Stimulated activated memory B cell treated with anti-CD40 and anti-IgM and Interleukin-4, amounts not matched to agents 10 μg/mL and 1 μg/mL and 100 μg/mL, for 72 hours (primary cell): ENCODE results near the gene KHDRBS2.

Experiments
- ATAC-seq: fragments of 150-1000 bp; cut with Tn5 transposase; 2 replicates; pipeline ENCODE4 v1.10.0; 2021
- H3K27ac Mint-ChIP-seq: one replicate; pipeline ENCODE4 v1.8.0; 2022; ENCODE audit warnings: mild to moderate bottlenecking, mixed read lengths
- H3K27me3 Mint-ChIP-seq: one replicate; pipeline ENCODE4 v1.8.0; 2022; ENCODE audit warnings: mixed read lengths
- H3K36me3 Mint-ChIP-seq: one replicate; pipeline ENCODE4 v1.8.0; 2022; ENCODE audit warnings: mixed read lengths
- H3K4me1 Mint-ChIP-seq: one replicate; pipeline ENCODE4 v1.8.0; 2022; ENCODE audit warnings: mixed read lengths
- H3K4me3 Mint-ChIP-seq: one replicate; pipeline ENCODE4 v1.8.0; 2022; ENCODE audit warnings: mild to moderate bottlenecking, moderate library complexity, mixed read lengths
- H3K9me3 Mint-ChIP-seq: one replicate; pipeline ENCODE4 v1.8.0; 2022; ENCODE audit warnings: mixed read lengths

The KHDRBS2 gene

GRCh38 chr6:62285612-62286469, at the start of gene KHDRBS2:
Gene KHDRBS2 (minus strand): TSS chr6:62286225.
- peak within 1 kb of the TSS; percentile 94 for H3K4me3 Mint-ChIP-seq
- ATAC-seq, result peak; percentile 100
- H3K9me3 Mint-ChIP-seq, result no peaks in the 10 kb centered on the region
- peaks cover 26% of the 10 kb centered on the region for H3K4me1 Mint-ChIP-seq
- peak within 1 kb of the TSS; percentile 74 for H3K27ac Mint-ChIP-seq
- no peaks in the 10 kb centered on the region for H3K36me3 Mint-ChIP-seq
- no peaks in the 10 kb centered on the region for H3K27me3 Mint-ChIP-seq

- H3K4me1 Mint-ChIP-seq, result peaks cover 10% of the 10 kb centered on the region
- H3K27me3 Mint-ChIP-seq, result no peaks in the 10 kb centered on the region
- H3K27ac Mint-ChIP-seq, result no peak overlapping the region
- H3K9me3 Mint-ChIP-seq, result peaks cover 3% of the 10 kb centered on the region
- ATAC-seq, result no peak
- H3K36me3 Mint-ChIP-seq, result no peaks in the 10 kb centered on the region
- no peak overlapping the region for H3K4me3 Mint-ChIP-seq
Measured at GRCh38 chr6:62328607-62329006, 42.6 kb upstream of the KHDRBS2 start.

DNA sequence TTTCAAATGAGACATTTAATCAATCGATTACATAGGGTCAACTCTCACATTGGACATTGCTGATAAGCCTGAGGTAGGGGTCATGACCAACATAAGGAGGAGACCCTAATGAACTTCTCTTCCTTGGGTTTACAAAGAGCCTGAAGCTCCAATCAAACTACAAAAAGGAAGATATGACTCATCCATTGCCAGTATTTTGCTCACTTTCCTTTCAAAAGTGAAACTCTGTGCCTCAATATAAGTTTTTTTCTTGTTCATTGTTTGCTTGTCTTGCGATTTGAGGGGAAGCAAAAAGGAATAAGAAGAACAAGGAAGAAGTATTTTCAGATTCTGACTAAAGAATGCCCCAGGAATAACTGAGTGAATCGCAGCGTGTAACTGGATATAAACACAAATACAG, 38.8 kb upstream of the KHDRBS2 start:
- ATAC-seq, result no peak
- Mint-ChIP-seq H3K27ac (no peak overlapping the region), H3K36me3 (no peaks in the 10 kb centered on the region), H3K4me3 (no peak overlapping the region), H3K4me1 (peaks cover 16% of the 10 kb centered on the region), H3K27me3 (no peaks in the 10 kb centered on the region), H3K9me3 (no peaks in the 10 kb centered on the region)

DNA sequence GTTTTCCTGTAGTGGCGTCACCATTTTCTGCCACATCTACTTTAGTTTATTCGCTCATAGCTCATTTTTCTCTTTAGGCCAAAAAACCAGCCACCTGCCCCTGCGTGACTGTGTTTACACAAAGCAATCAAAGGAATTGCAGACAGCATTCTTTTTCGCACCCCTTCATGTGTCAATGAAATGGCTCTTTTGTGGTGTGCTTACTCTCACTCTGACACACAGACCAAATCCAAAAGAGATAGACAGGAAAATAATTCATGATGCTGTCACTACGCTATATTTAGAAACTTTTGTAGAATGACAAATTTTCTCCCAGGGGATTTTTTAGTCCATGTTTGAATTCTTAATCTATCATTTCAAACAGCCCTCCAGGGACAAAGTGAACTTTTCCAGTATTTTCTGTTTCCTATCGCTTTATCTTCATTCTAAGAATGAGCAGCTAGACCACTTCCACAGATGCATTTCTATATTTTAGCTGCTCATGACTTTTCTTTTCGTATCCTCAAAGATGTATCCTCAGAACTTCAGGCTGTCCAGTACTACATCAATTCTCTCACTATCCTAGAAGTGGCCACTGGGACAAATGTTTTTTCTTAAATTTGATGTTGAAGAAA, 37.9 kb upstream of the KHDRBS2 start:
- Mint-ChIP-seq H3K9me3 (no peaks in the 10 kb centered on the region), H3K27ac (no peak overlapping the region), H3K4me3 (no peak overlapping the region), H3K4me1 (peaks cover 16% of the 10 kb centered on the region), H3K36me3 (no peaks in the 10 kb centered on the region), H3K27me3 (no peaks in the 10 kb centered on the region)
- ATAC-seq, result no peak

DNA sequence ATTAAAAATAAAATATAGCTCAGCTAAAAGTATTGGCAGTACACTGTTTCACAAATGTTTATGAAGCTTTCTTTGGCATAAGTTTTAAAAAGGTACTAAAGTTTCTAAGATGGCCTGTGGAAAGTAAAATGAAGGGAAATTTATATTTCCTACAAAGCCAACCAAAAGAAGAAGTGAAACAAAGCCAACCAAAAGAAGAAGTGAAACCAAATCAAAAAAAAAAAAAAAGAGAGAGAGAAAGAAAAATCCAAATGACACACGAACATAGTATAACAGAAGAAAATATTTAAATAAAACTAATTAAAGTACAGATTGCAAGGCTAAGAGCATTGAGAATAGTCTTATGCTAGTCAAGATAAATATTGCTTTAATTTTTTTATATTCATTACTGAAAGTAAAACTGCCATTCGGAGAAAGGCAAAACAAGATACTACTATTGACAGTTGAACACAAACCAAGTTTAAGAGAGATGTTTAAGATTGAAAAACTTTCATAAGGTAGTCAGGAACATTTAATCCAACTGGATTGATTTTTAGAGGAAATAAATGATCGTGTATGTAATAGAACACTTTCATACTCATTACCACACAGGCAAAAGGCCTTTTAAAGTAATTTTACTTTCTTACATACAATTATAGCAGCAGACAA, 12.8 kb upstream of the KHDRBS2 start:
- peak; percentile 67 for ATAC-seq

GRCh38 chr6:62296541-62296940, 10.5 kb upstream of the KHDRBS2 start:
- no peaks in the 10 kb centered on the region for H3K27me3 Mint-ChIP-seq
- H3K9me3 Mint-ChIP-seq, result peaks cover 9% of the 10 kb centered on the region
- no peak overlapping the region for H3K4me3 Mint-ChIP-seq
- H3K4me1 Mint-ChIP-seq, result peaks cover 21% of the 10 kb centered on the region
- H3K27ac Mint-ChIP-seq, result no peak overlapping the region
- peaks cover 12% of the 10 kb centered on the region for H3K36me3 Mint-ChIP-seq
- ATAC-seq, result no peak

More for the DNA sequence above, 12.8 kb upstream of the KHDRBS2 start:
- Mint-ChIP-seq H3K27me3 (no peaks in the 10 kb centered on the region), H3K4me1 (peaks cover 21% of the 10 kb centered on the region), H3K27ac (peak overlapping the region; percentile 64), H3K4me3 (peak overlapping the region; percentile 52), H3K9me3 (peaks cover 9% of the 10 kb centered on the region), H3K36me3 (peaks cover 12% of the 10 kb centered on the region)

- ATAC-seq, result no peak
- Mint-ChIP-seq H3K9me3 (no peaks in the 10 kb centered on the region), H3K4me3 (no peak overlapping the region), H3K27ac (no peak overlapping the region), H3K27me3 (no peaks in the 10 kb centered on the region), H3K36me3 (no peaks in the 10 kb centered on the region), H3K4me1 (peaks cover 14% of the 10 kb centered on the region)
Measured at GRCh38 chr6:62288974-62289373, 2.9 kb upstream of the KHDRBS2 start.

GRCh38 chr6:62288562-62288961, 2.5 kb upstream of the KHDRBS2 start:
- no peaks in the 10 kb centered on the region for H3K9me3 Mint-ChIP-seq
- no peak overlapping the region for H3K4me3 Mint-ChIP-seq
- no peaks in the 10 kb centered on the region for H3K36me3 Mint-ChIP-seq
- H3K27me3 Mint-ChIP-seq, result no peaks in the 10 kb centered on the region
- no peak overlapping the region for H3K27ac Mint-ChIP-seq
- peaks cover 18% of the 10 kb centered on the region for H3K4me1 Mint-ChIP-seq
- no peak for ATAC-seq

- H3K27ac Mint-ChIP-seq, result peak overlapping the region; percentile 74
- peaks cover 26% of the 10 kb centered on the region for H3K4me1 Mint-ChIP-seq
- no peak for ATAC-seq
- H3K36me3 Mint-ChIP-seq, result no peaks in the 10 kb centered on the region
- H3K4me3 Mint-ChIP-seq, result peak overlapping the region; percentile 94
- H3K27me3 Mint-ChIP-seq, result no peaks in the 10 kb centered on the region
- H3K9me3 Mint-ChIP-seq, result no peaks in the 10 kb centered on the region
Measured at GRCh38 chr6:62286470-62286843, 432 bp upstream of the KHDRBS2 start.

- no peak for ATAC-seq
- Mint-ChIP-seq H3K9me3 (no peaks in the 10 kb centered on the region), H3K27me3 (no peaks in the 10 kb centered on the region), H3K27ac (no peak overlapping the region), H3K4me3 (no peak overlapping the region), H3K36me3 (no peaks in the 10 kb centered on the region), H3K4me1 (peaks cover 26% of the 10 kb centered on the region)
Measured at GRCh38 chr6:62284725-62285124, 1.3 kb downstream of the KHDRBS2 start.

DNA sequence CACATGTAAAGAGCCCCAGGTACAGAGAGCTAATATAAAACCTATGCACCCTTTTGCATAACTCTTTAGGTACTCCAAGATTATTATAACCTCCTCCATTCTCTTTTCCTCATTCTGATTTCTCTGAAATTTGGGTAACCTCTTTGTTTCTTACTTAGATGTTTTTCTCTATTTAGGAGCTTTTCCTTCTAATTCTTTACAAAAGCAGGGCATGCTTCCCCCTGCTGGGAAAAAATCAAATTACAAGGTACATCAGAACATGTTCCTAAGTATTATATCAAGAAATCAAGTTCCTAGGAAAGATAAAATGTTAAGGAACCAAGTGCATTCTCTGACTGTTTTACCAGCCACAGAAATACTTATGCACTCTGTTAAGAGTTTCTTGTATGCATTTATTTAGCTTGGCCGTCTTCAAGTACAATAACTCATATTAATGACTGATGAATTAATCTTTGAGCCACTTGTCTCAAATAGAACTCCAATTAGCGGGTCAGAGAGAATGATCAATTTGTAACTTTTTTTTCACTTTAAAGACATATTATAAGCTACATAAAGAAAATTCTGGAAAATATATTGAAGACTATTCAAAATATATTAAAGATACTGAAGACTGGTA, 2.1 kb downstream of the KHDRBS2 start:
- peak overlapping the region; percentile 54 for H3K4me3 Mint-ChIP-seq
- H3K27ac Mint-ChIP-seq, result no peak overlapping the region

GRCh38 chr6:62283365-62283764, 2.7 kb downstream of the KHDRBS2 start:
- Mint-ChIP-seq H3K27me3 (no peaks in the 10 kb centered on the region), H3K4me1 (peaks cover 26% of the 10 kb centered on the region), H3K36me3 (no peaks in the 10 kb centered on the region), H3K4me3 (no peak overlapping the region), H3K9me3 (no peaks in the 10 kb centered on the region), H3K27ac (no peak overlapping the region)
- ATAC-seq, result no peak

More for the DNA sequence above, 2.1 kb downstream of the KHDRBS2 start:
- no peaks in the 10 kb centered on the region for H3K27me3 Mint-ChIP-seq
- H3K9me3 Mint-ChIP-seq, result no peaks in the 10 kb centered on the region
- no peak for ATAC-seq
- peaks cover 26% of the 10 kb centered on the region for H3K4me1 Mint-ChIP-seq
- no peaks in the 10 kb centered on the region for H3K36me3 Mint-ChIP-seq

DNA sequence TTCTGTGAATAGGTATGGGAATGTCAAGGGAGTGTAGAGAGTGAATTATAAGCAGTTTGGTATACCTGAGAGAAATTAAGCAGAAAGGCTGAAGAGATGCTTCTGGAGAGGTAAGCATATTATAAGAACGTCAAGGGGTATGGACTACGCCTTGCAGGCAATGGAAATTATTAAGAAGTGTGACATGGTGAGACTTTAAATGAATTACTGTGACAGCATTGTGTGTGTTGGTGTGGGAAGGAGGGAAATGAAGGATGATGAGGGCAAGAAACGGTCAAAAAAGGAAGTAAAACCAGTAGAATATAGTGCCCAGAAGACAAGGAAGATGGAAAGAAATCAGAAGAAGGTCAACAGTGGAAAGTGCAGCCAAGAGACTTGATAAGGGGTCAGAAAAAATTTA, 5.9 kb downstream of the KHDRBS2 start:
- peak; percentile 27 for ATAC-seq
- no peaks in the 10 kb centered on the region for H3K9me3 Mint-ChIP-seq
- peaks cover 13% of the 10 kb centered on the region for H3K4me1 Mint-ChIP-seq
- no peaks in the 10 kb centered on the region for H3K27me3 Mint-ChIP-seq
- no peak overlapping the region for H3K27ac Mint-ChIP-seq
- no peak overlapping the region for H3K4me3 Mint-ChIP-seq
- H3K36me3 Mint-ChIP-seq, result no peaks in the 10 kb centered on the region

DNA sequence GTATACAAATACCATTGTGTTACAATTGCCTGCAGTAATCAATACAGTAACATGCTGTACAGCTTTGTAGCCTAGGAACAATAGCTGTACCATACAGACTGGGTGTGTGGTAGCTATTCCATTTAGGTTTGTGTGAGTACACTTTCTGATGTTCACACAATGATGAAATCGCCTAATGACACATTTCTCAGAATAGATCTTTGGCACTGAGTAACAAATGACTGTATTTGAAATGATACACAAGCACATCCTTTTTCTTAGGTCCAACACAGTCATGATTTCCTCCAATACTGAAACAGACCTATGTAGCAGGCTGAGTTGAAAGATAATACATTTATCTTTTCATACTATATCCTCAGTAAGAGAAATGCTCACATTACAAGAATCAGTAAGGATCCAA, 13.9 kb downstream of the KHDRBS2 start:
- H3K4me3 Mint-ChIP-seq, result no peak overlapping the region
- peaks cover 4% of the 10 kb centered on the region for H3K4me1 Mint-ChIP-seq

GRCh38 chr6:62265906-62266525, 20.0 kb downstream of the KHDRBS2 start:
- Mint-ChIP-seq H3K27me3 (no peaks in the 10 kb centered on the region), H3K9me3 (no peaks in the 10 kb centered on the region), H3K4me3 (no peak overlapping the region), H3K36me3 (no peaks in the 10 kb centered on the region), H3K27ac (peak overlapping the region; percentile 18), H3K4me1 (peaks cover 25% of the 10 kb centered on the region)
- peak; percentile 48 for ATAC-seq

More for the DNA sequence above, 13.9 kb downstream of the KHDRBS2 start:
- Mint-ChIP-seq H3K27ac (no peak overlapping the region), H3K27me3 (no peaks in the 10 kb centered on the region), H3K36me3 (no peaks in the 10 kb centered on the region), H3K9me3 (no peaks in the 10 kb centered on the region)
- ATAC-seq, result no peak
